AG04450 (cell line): Measurements from ENCODE around the gene PTPRE. TPM values are rescaled to one million over a fixed set of nuclear protein-coding genes. Genes with fewer than 3 reads are reported as not detected.
A peak's percentile ranks its signal among the peaks of the same experiment; 100 is the strongest.

ENCODE experiments used
- CTCF ChIA-PET: fragments of 300-600, 350-600 bp; formaldehyde crosslinking; extraction: SDS; loops from one replicate; lab custom pipeline; 2022; ENCODE audit warnings: antibody characterized with exemption, inconsistent platforms; lab: Charles Lee
- POLR2A ChIA-PET: fragments of 350-600 bp; formaldehyde crosslinking; extraction: SDS; loops from one replicate; lab custom pipeline; 2021; ENCODE audit warnings: antibody characterized with exemption, inconsistent platforms; lab: Yijun Ruan, JAX
- DNase-seq: peaks from one replicate; pipeline ENCODE4 v3.0.0-alpha.2; 2011; ENCODE audit warnings: low read depth, low spot score
- H3K27ac ChIP-seq: one replicate; pipeline ENCODE4 v1.5.1; 2012; ENCODE audit warnings: low read depth, low read length, control low read depth
- H3K27me3 ChIP-seq: one replicate; pipeline ENCODE4 v1.6.0; 2012; ENCODE audit warnings: low read length; ENCODE audit not compliant: control insufficient read depth, insufficient read depth
- H3K4me3 ChIP-seq: 2 replicates; pipeline ENCODE4 v1.5.1; 2011; ENCODE audit warnings: mild to moderate bottlenecking, low read depth, low read length, control low read depth
- H3K9me3 ChIP-seq: 2 replicates; pipeline ENCODE4 v1.5.1; 2012; ENCODE audit warnings: low read length; ENCODE audit not compliant: control insufficient read depth, insufficient read depth
- polyA plus RNA-seq: library from polyadenylated mRNA; depleted of rRNA; stranded (reverse); fragments of >200 nt; gene quantifications from 2 replicates; pipeline ENCODE4 v1.2.3, GENCODE V29; 2011
- TF ChIP-seq, protein P1 (sequence below): IDR thresholded peaks from 2 replicates; pipeline ENCODE4 v1.5.1; 2011; ENCODE audit warnings: low read depth, low read length, control low read depth, inconsistent platforms

The PTPRE gene
- polyA plus RNA-seq, 1 experiment, result 0.38 TPM

DNA sequence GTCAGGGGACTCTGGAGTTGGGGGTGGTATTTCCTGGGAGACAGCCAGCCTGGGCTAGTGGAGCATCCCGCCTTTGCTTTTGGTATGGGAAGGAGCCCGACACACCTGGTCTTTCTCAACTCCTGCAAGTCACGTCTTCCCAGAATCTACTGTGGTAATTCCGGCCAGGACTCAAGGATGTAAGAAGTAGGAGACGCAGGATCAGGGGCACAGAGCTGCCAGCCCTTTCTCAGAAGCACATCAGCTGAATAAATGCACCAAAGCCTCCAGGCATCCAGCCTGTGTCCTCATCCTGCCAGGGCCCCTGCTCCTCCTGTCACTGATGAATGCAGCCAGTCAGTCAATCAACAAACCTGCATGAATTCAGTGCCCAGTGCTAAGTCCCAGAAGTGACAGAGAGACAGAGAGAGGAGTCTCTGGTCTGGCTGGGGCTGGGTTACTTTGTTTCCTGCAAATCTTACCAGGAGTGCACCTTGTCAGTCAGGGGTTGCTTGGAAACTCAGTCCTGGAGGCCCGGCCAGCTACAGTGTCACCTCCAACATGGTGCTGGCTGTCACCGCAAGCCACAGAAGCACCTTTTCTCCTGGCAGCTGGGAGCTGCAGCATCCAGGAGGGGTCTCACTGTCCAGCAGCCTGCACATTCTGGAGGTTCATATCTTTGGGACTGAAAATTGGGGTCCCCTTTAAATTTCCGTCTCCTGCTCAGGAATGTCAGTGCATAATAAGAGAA lies 101.8 kb downstream of the PTPRE start:
- CTCF ChIA-PET, result no interaction called here
- H3K27ac ChIP-seq, result no peak overlapping the region
- POLR2A ChIA-PET, result no interaction called here
- no peak overlapping the region for H3K4me3 ChIP-seq
- no peak for DNase-seq
- peaks cover 3% of the 10 kb centered on the region for H3K27me3 ChIP-seq
- TF ChIP-seq, protein P1, sequence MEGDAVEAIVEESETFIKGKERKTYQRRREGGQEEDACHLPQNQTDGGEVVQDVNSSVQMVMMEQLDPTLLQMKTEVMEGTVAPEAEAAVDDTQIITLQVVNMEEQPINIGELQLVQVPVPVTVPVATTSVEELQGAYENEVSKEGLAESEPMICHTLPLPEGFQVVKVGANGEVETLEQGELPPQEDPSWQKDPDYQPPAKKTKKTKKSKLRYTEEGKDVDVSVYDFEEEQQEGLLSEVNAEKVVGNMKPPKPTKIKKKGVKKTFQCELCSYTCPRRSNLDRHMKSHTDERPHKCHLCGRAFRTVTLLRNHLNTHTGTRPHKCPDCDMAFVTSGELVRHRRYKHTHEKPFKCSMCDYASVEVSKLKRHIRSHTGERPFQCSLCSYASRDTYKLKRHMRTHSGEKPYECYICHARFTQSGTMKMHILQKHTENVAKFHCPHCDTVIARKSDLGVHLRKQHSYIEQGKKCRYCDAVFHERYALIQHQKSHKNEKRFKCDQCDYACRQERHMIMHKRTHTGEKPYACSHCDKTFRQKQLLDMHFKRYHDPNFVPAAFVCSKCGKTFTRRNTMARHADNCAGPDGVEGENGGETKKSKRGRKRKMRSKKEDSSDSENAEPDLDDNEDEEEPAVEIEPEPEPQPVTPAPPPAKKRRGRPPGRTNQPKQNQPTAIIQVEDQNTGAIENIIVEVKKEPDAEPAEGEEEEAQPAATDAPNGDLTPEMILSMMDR, result no peak
- H3K9me3 ChIP-seq, result no peaks in the 10 kb centered on the region

DNA sequence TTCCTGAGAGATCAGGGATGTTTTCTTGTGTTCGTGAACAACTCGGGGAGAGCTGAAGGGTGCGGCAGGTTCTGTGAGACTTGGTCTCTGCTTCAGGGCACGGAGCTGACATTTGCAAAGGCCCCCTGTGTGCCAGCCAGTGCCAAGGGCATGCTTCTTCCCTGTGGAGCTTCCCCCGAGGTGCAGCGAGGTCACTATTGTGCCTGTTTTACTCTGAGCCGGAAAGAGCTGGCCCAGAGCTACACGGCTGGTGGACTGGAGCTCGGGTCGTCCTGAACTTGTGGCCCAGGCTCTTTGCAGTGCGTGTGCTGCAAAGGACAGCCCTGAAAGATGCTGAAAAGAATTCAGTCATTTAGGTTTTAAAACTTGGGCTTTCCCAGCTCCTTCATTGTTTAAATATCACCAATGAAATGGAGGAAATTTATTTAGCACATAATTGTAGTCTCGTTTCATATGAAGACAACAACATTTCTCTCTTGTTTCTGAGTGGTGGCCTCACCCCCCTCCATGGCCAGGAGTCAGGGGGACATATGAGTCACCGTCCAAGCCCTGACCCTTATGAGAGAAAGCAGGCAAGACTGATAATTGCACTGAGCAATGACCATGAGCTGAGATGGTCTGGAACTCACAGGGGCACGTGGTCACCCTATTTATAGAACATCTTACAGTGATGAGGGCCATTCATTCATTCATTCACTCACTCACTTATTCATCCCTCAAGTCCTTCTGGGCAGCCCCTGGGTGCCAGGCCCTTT lies 102.6 kb downstream of the PTPRE start:
- POLR2A ChIA-PET, result no interaction called here
- TF ChIP-seq, protein P1, result no peak
- Histone ChIP-seq H3K4me3 (no peak overlapping the region), H3K27me3 (peaks cover 3% of the 10 kb centered on the region), H3K9me3 (no peaks in the 10 kb centered on the region), H3K27ac (no peak overlapping the region)
- DNase-seq, result no peak
- CTCF ChIA-PET, result no interaction called here

DNA sequence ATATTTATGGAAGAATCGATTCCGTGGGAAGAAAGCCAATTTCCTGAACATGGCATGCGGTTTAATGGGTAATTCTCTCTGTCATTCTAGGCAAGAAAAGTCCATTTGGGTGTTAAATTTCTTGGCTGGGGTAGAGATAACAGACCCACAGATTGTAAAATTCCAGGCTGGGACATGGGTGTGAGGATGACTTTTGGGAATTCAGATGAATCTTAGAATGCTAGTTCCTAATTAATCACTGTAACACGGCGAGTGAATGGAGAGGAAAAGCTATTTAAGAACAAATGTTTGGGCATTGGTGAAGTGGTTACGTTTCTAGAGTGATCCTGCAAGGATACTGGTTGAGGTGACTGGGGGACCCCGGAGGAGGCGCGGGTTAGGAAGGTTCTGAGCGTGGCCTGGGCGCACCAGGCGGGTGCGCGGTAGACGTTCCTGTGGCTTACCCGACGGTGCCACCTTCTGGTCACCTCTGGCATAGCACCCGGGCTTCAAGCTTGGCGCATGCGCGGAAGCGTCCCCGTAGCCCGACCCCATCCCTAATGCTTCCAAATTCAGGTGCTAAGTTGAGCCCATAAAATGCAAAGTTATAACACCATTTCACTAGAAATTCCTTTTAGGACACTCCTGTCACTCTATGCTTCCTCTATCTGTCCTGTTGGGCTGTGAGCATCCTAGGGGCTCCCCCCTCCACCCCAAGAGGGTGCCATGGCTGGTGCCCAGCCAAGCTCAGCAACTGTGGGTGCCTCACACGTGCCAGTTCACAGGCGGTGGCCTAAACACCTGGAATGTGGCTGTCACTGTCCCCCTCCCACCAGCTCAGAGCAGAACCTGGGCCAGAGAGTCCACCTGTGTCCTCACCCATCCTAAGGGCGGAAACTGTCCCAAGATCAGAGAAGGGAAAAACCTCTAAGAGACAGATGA lies 104.4 kb downstream of the PTPRE start:
- Histone ChIP-seq H3K27ac (no peak overlapping the region), H3K27me3 (peaks cover 5% of the 10 kb centered on the region), H3K4me3 (no peak overlapping the region), H3K9me3 (no peaks in the 10 kb centered on the region)
- peak; percentile 16 for DNase-seq
- ChIA-PET CTCF (interaction anchor here (0.6 to 3.2 kb wide), 26 partner anchors 9 to 398 kb away, joined by 3 to 18 read pairs (median 4); partner anchors contain the start of gene PTPRE), POLR2A (no interaction called here)
- TF ChIP-seq, protein P1, result peak; percentile 93

DNA sequence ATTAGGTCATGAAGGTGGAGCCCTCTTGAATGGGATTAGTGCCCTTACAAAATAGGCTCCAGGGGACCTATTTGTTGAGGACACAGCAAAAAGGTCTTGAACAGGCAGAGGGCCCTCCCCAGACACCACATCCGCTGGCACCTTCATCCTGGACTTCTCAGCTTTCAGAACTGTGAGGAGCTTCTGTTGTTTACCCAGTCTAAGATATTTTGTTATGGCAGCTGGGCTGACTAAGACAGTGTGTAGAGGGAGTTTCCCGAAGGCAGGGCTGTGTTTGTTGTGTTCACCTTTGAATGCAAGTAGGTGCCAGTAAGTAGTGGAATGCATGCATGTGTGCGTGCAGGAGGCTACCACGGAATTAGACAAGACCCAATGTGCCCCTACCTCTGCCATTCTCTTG lies 106.7 kb downstream of the PTPRE start:
- Histone ChIP-seq H3K9me3 (no peaks in the 10 kb centered on the region), H3K27me3 (peaks cover 4% of the 10 kb centered on the region), H3K27ac (no peak overlapping the region), H3K4me3 (no peak overlapping the region)
- TF ChIP-seq, protein P1, result no peak
- ChIA-PET CTCF (no interaction called here), POLR2A (no interaction called here)
- DNase-seq, result no peak
